GM10266 (cell line): ENCODE measurements around the gene LPAR1.
A peak's percentile ranks its signal among the peaks of the same experiment; 100 is the strongest.

Experiments used
- DNase-seq: peaks from one replicate; pipeline ENCODE4 v3.0.0; 2012; ENCODE audit errors: extremely low spot score
- TF ChIP-seq, protein P1 (sequence below): IDR thresholded peaks from 2 replicates; pipeline ENCODE4 v1.5.1; 2012; ENCODE audit warnings: mild to moderate bottlenecking, low read depth; ENCODE audit not compliant: control insufficient read depth, insufficient read depth; ENCODE audit errors: missing control alignments

The LPAR1 gene

DNA sequence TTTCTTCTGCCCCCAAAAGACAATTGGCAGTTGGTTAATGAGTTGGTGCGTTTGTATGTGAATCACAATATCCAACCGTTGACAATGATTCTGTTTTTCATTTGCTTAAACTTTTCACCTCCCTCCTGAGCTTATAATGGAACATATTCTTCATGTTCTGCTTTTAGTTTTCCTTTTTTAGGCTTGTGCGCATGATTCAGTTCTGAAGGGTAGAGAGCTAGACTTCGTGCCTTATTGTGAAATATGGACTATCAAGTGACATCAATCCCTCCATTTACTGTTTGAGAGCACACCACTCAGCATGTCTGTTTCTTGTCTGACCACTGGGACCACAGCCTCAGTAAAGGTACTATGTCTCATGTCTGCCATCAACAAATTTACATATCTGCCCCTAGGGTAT, 30.5 kb upstream of the LPAR1 start:
- TF ChIP-seq, protein P1, sequence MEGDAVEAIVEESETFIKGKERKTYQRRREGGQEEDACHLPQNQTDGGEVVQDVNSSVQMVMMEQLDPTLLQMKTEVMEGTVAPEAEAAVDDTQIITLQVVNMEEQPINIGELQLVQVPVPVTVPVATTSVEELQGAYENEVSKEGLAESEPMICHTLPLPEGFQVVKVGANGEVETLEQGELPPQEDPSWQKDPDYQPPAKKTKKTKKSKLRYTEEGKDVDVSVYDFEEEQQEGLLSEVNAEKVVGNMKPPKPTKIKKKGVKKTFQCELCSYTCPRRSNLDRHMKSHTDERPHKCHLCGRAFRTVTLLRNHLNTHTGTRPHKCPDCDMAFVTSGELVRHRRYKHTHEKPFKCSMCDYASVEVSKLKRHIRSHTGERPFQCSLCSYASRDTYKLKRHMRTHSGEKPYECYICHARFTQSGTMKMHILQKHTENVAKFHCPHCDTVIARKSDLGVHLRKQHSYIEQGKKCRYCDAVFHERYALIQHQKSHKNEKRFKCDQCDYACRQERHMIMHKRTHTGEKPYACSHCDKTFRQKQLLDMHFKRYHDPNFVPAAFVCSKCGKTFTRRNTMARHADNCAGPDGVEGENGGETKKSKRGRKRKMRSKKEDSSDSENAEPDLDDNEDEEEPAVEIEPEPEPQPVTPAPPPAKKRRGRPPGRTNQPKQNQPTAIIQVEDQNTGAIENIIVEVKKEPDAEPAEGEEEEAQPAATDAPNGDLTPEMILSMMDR, result no peak
- DNase-seq, result no peak

DNA sequence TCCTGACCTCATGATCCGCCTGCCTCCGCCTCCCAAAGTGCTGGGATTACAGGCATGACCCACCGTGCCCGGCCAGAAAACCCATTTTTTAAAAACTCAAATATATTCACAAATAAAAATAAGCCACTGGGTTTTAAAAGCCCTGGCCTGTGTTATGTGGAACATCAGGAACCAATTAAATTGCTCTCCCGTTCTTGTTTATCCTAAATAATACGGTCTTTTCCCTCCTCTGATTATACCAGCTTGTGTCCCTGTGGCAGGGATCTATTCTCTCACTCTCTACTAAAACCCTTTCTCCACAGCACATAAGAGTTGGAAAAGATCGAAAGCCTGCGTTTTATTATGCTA, 30.1 kb upstream of the LPAR1 start:
- DNase-seq, result no peak
- TF ChIP-seq, protein P1, result no peak

DNA sequence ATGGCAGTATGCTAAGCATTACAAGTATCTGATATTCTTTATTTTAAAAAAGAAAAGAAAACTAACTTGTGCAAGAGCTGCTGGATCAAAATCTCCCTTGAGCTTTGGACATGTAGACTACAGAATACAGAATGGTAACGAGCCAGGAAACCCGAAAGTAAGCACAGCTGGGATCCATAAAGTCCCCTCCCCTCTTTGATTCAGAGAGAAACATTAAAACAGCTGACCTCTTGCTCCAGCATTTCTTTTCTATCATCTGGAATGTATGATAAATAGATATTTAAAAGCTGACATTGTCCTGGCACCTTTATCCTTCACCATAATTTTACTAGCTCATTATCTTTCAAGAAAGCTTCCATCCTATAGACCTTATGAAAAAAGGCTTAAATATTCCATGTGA, 28.2 kb upstream of the LPAR1 start:
- TF ChIP-seq, protein P1, result no peak
- DNase-seq, result no peak

DNA sequence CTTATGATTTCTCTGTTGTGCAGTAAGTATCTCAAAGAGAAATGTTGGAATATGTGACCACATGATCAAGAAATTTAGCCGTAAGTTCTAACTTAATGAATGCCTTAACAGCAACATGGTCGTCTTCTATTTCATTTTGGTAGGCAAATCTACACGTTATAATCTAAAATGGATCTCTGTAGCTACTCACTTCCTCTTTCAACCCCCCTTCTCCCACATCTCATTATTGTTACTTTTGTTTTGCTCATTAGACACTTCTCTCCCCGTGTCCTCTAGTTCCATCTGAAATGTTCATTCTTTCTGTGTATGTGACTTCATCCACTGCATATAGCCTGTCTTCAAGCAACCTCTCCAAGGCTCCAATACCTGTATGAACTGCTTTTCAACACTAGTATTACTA, 27.1 kb upstream of the LPAR1 start:
- TF ChIP-seq, protein P1, result no peak
- DNase-seq, result no peak

DNA sequence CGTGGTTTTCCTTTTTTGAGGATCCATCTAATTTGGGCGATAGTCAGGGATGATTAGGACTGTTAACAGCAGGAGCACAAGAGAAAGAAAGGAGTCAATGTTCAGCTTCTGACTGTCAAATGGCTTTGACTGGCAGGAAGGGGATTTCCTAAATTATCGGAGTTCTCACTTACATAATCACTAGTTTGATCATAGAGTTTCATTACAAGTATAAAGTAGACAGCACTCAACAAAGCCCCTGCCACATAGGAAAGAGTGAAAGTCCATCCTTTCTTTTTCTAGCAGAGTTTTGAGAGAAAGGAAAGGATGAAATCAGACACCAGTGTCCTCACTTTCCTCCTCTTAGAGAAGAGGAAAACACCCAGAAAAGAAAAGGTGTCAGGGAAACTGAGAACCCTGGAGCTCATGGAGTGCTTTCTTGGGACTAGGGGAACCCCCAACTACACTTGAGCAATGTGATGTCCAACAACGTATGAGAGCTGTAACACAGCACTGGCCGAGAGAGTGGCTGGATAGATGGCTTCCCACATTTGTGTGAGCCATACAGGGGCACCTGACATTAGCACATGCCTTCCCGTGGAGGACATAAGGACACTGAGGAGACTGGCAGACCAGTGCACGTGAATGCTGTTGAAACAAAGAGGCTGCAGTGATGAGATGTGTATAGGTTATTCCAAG, 26.0 kb upstream of the LPAR1 start:
- peak; percentile 53 for DNase-seq
- TF ChIP-seq, protein P1, result no peak

DNA sequence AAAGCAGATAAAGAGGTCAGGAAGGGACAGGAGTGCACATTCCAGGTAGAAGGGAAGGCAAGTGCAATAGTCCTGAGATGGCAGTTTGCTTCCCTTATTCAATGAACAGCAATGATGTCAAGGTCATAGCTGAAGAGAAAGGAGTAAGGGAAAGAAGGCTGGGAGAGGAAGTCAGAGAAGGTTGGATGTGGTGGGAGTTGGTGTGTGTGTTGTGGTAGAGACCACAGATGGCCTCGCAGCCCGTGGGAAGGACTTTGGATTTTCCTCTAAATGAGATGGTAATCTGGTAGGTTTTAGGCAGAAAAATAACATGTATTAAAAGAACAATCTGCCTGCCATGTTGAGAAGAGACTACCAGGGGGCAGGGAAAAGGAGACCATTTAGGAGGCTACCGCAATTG, 25.1 kb upstream of the LPAR1 start:
- no peak for DNase-seq
- TF ChIP-seq, protein P1, result no peak

DNA sequence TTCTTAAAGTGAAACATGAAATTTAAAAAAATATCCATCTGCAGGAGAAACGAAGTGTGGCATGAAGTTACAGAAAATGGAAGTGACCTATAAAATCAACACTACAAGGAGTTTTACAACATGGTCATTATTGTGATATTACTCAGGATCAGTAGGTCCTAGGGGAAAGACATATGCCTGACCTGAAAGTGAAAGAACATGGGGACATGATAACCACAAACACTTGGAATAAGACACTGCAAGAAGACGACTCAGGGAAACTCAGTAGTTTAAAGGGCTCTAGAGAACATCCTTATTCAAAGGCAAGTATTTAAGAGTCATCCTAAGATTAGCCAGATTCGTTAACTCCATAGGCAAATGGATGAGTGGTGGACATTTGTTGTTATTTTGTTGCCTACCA, 19.9 kb upstream of the LPAR1 start:
- DNase-seq, result no peak
- TF ChIP-seq, protein P1, result no peak
